Natural killer cell (primary cell): ENCODE data around the gene KRT79. TPM values are rescaled to one million over a fixed set of nuclear protein-coding genes. Genes with fewer than 3 reads are reported as not detected.

ENCODE experiments used
- ATAC-seq, 3 donors: fragments of 150-1000 bp in 2 of 3; fragments of 200-7000 bp in 1 of 3; cut with Tn5 transposase; 1 replicate in 1 of 3; 2 replicates in 2 of 3; pipeline ENCODE4 v1.10.0; 2021; ENCODE audit warnings: mild to moderate bottlenecking in 2 of 3, moderate library complexity in 2 of 3
- DNase-seq, 2 donors: peaks; one replicate each; pipeline versions ENCODE4 v3.0.0 to v3.0.0-alpha.2; 2013 to 2021; ENCODE audit warnings: mixed read lengths in 1 of 2
- H3K27ac ChIP-seq: one replicate; pipeline ENCODE4 v1.5.1; 2013; ENCODE audit warnings: mild to moderate bottlenecking, low read length
- H3K27me3 ChIP-seq: one replicate; pipeline ENCODE4 v1.6.1; 2013; ENCODE audit warnings: low read length; ENCODE audit not compliant: control insufficient read depth, insufficient read depth
- H3K36me3 ChIP-seq: one replicate; pipeline ENCODE4 v1.6.1; 2013; ENCODE audit warnings: low read length; ENCODE audit not compliant: control insufficient read depth, insufficient read depth
- H3K4me1 ChIP-seq: one replicate; pipeline ENCODE4 v1.6.1; 2013; ENCODE audit warnings: low read length; ENCODE audit not compliant: control insufficient read depth, insufficient read depth
- H3K4me3 ChIP-seq: one replicate; pipeline ENCODE4 v1.5.1; 2013; ENCODE audit warnings: low read length
- H3K9me3 ChIP-seq: one replicate; pipeline ENCODE4 v1.6.1; 2013; ENCODE audit warnings: low read length; ENCODE audit not compliant: control insufficient read depth, insufficient read depth
- H3K27ac Mint-ChIP-seq, 2 donors: one replicate each; pipeline ENCODE4 v1.8.0; 2022; ENCODE audit warnings: mild to moderate bottlenecking in 2 of 2, mixed read lengths in 2 of 2, moderate library complexity in 1 of 2
- H3K27me3 Mint-ChIP-seq, 2 donors: one replicate each; pipeline ENCODE4 v1.8.0; 2022; ENCODE audit warnings: low read depth in 2 of 2, mixed read lengths in 2 of 2
- H3K36me3 Mint-ChIP-seq: one replicate; pipeline ENCODE4 v1.8.0; 2022; ENCODE audit warnings: mixed read lengths
- H3K4me1 Mint-ChIP-seq, 2 donors: one replicate each; pipeline ENCODE4 v1.8.0; 2022; ENCODE audit warnings: mixed read lengths in 2 of 2
- H3K4me3 Mint-ChIP-seq: one replicate; pipeline ENCODE4 v1.8.0; 2022; ENCODE audit warnings: mild to moderate bottlenecking, moderate library complexity, mixed read lengths
- H3K9me3 Mint-ChIP-seq, 2 donors: one replicate each; pipeline ENCODE4 v1.8.0; 2022; ENCODE audit warnings: mixed read lengths in 2 of 2
- CTCF ChIP-seq: fragments of 200-600 bp; IDR thresholded peaks from one replicate; pipeline ENCODE4 v1.8.0; 2022; ENCODE audit warnings: antibody characterized with exemption
- WGBS: methylation state at CpG from one replicate; pipeline ENCODE4 v1.1.7; 2013; ENCODE audit warnings: missing lambda C conversion rate; ENCODE audit not compliant: insufficient coverage; 5-methylcytosine and 5-hydroxymethylcytosine counted together
- intact Hi-C: fragments of 100-400 bp; cut with micrococcal nuclease; formaldehyde crosslinking; loops from one replicate; pipeline ENCODE4 v1.14.2; 2022
- total RNA-seq, 4 donors: library from RNA; stranded (reverse); fragments of 120-200 nt in 1 of 4; gene quantifications; one replicate each; pipeline versions ENCODE4 v1.2.3 to v1.2.4, GENCODE V29; 2013 to 2022

KRT79 gene
- total RNA-seq, 3 donors from 2014 or later (not counting 1 experiment from before 2014, with no cell fraction given), result 0.18 TPM; not detected in 2

- H3K4me1 ChIP-seq, result no peaks in the 10 kb centered on the region
- H3K9me3 Mint-ChIP-seq, result no peaks in the 10 kb centered on the region
- ATAC-seq (no peak), DNase-seq (no peak)
- no peak for TF ChIP-seq CTCF
- WGBS, result 91% methylated on average over 8 of the region's 8 CpGs
- H3K4me1 Mint-ChIP-seq, result no peaks in the 10 kb centered on the region
- no peak overlapping the region for H3K4me3 Mint-ChIP-seq
- H3K27ac Mint-ChIP-seq, result no peak overlapping the region
- H3K36me3 Mint-ChIP-seq, result no peaks in the 10 kb centered on the region
- H3K4me3 ChIP-seq, result no peak overlapping the region
- H3K9me3 ChIP-seq, result no peaks in the 10 kb centered on the region
- H3K27me3 Mint-ChIP-seq, result peaks cover 0 to 5% of the 10 kb centered on the region in 2 donors
- H3K27me3 ChIP-seq, result no peaks in the 10 kb centered on the region
- no peak overlapping the region for H3K27ac ChIP-seq
- no peaks in the 10 kb centered on the region for H3K36me3 ChIP-seq
- intact Hi-C loops, result no loop called here
Measured at GRCh38 chr12:52808573-52809160, 25.4 kb downstream of the KRT79 start.

- WGBS, result 86% methylated on average over 16 of the region's 16 CpGs
- Histone ChIP-seq H3K27ac (no peak overlapping the region), H3K27me3 (no peaks in the 10 kb centered on the region), H3K36me3 (no peaks in the 10 kb centered on the region), H3K4me3 (no peak overlapping the region), H3K9me3 (no peaks in the 10 kb centered on the region), H3K4me1 (no peaks in the 10 kb centered on the region)
- no peak for ATAC-seq
- no peak overlapping the region for H3K4me3 Mint-ChIP-seq
- TF ChIP-seq CTCF, result no peak
- intact Hi-C loops, result no loop called here
- no peaks in the 10 kb centered on the region for H3K4me1 Mint-ChIP-seq
- peaks cover 0 to 5% of the 10 kb centered on the region in 2 donors for H3K27me3 Mint-ChIP-seq
- H3K27ac Mint-ChIP-seq, result no peak overlapping the region
- no peak for DNase-seq
- H3K9me3 Mint-ChIP-seq, result no peaks in the 10 kb centered on the region
- H3K36me3 Mint-ChIP-seq, result no peaks in the 10 kb centered on the region
Measured at GRCh38 chr12:52807544-52808470, 26.3 kb downstream of the KRT79 start.

GRCh38 chr12:52806821-52807543 is 27.1 kb downstream of the KRT79 start:
- H3K27me3 Mint-ChIP-seq, result peaks cover 0 to 5% of the 10 kb centered on the region in 2 donors
- no peak overlapping the region for H3K4me3 Mint-ChIP-seq
- H3K27ac ChIP-seq, result no peak overlapping the region
- H3K27ac Mint-ChIP-seq, result no peak overlapping the region
- H3K27me3 ChIP-seq, result no peaks in the 10 kb centered on the region
- intact Hi-C loops, result no loop called here
- no peaks in the 10 kb centered on the region for H3K4me1 ChIP-seq
- DNase-seq (no peak), ATAC-seq (no peak)
- H3K9me3 ChIP-seq, result no peaks in the 10 kb centered on the region
- H3K9me3 Mint-ChIP-seq, result no peaks in the 10 kb centered on the region
- no peaks in the 10 kb centered on the region for H3K4me1 Mint-ChIP-seq
- no peak for TF ChIP-seq CTCF
- no peak overlapping the region for H3K4me3 ChIP-seq
- 83% methylated on average over 11 of the region's 11 CpGs for WGBS
- H3K36me3 ChIP-seq, result no peaks in the 10 kb centered on the region
- H3K36me3 Mint-ChIP-seq, result no peaks in the 10 kb centered on the region
